Measurements from ENCODE around the gene TSGA10IP. TPM values are rescaled to one million over a fixed set of nuclear protein-coding genes. Genes with fewer than 3 reads are reported as not detected.

Gene TSGA10IP
- total RNA-seq, 2 experiments from 2014 or later: not detected

- ChIA-PET CTCF (interaction anchor here (0.7 to 1.7 kb wide), 6 partner anchors 18 to 69 kb away, joined by 3 to 6 read pairs (median 4); partner anchors contain the start of genes CCDC85B, FOSL1 and MUS81), POLR2A (interaction anchor here (0.6 to 2.1 kb wide), 7 partner anchors 17 to 256 kb away, joined by 3 to 19 read pairs (median 3); partner anchors contain the start of genes CCDC85B, FOSL1, KAT5 and RELA)
- Mint-ChIP-seq H3K27me3 (no peaks in the 10 kb centered on the region), H3K27ac (peak within 1 kb of the TSS; percentile 84), H3K36me3 (peaks cover 16% of the 10 kb centered on the region), H3K9me3 (no peaks in the 10 kb centered on the region), H3K4me1 (ENCODE audit: low read depth) (peaks cover 33% of the 10 kb centered on the region), H3K4me3 (peak within 1 kb of the TSS; percentile 90)
- DNase-seq: no peak
- intact Hi-C loops (cut with micrococcal nuclease): loop anchor here (1.0 to 5.0 kb wide), 7 partner anchors 10 to 206 kb away; partner anchors contain the start of genes CCDC85B, CFL1, FOSL1 and KAT5
Measured at GRCh38 chr11:65918211-65919140, 26.8 kb upstream of the TSGA10IP start, which contains the start of gene C11orf68. Gene C11orf68 (minus strand): TSS chr11:65919062. CDS start chr11:65919031, 31 bp downstream.

GRCh38 chr11:65919141-65919572, 26.1 kb upstream of the TSGA10IP start, which contains the start of gene DRAP1:
Gene DRAP1 (plus strand): TSS chr11:65919426. CDS start chr11:65919502, 76 bp downstream.
- intact Hi-C loops (cut with micrococcal nuclease): loop anchor here (1.0 to 5.0 kb wide), 7 partner anchors 9 to 207 kb away; partner anchors contain the start of genes CCDC85B, CFL1, FOSL1 and KAT5
- ChIA-PET CTCF (interaction anchor here (1.4 to 1.7 kb wide), 3 partner anchors 28 to 69 kb away, joined by 3 to 6 read pairs (median 4); partner anchors contain the start of gene CCDC85B), POLR2A (interaction anchor here (1.0 to 2.1 kb wide), 6 partner anchors 18 to 207 kb away, joined by 3 to 19 read pairs (median 4); partner anchors contain the start of genes CCDC85B, FOSL1 and KAT5)
- Mint-ChIP-seq H3K36me3 (peaks cover 16% of the 10 kb centered on the region), H3K4me1 (ENCODE audit: low read depth) (peaks cover 33% of the 10 kb centered on the region), H3K27me3 (no peaks in the 10 kb centered on the region), H3K9me3 (no peaks in the 10 kb centered on the region), H3K4me3 (peak within 1 kb of the TSS; percentile 90), H3K27ac (peak within 1 kb of the TSS; percentile 84)
- DNase-seq: peak; percentile 99

DNA sequence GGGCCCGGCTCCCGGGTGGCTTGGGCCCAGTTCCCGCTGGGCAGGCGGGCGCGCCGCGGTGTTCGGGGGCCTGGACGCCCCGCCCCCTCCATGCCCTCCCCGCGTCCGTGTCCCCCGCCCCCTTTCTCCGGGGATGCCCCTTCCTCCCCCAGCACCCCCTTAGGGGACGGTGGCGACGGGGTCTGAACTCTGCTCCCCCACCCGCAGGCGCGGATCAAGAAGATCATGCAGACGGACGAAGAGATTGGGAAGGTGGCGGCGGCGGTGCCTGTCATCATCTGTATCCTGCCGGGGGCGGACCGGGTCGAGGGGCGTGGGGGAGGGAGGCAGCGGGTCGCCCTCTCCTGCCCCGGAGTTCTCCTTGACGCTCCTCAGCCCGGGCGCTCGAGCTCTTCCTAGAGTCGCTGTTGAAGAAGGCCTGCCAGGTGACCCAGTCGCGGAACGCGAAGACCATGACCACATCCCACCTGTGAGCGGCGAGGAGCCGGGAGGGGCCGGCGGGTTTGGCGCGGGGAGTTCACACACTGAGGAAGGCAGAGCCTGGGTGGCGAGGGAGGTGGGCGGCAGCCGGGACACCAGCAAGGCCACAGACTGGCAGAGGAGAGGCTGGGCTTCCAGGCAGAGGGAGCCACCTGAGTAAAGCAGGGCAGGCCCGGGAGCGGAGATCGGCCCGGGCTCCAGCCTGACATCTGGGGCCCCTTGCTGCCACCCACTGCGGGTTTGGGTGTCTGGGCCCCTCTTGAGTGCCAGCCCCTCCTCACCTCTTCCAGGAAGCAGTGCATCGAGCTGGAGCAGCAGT, 25.5 kb upstream of the TSGA10IP start:
- Mint-ChIP-seq H3K27me3 (no peaks in the 10 kb centered on the region), H3K9me3 (no peaks in the 10 kb centered on the region), H3K4me3 (peak overlapping the region; percentile 90), H3K27ac (peak overlapping the region; percentile 84), H3K4me1 (ENCODE audit: low read depth) (peaks cover 33% of the 10 kb centered on the region), H3K36me3 (peaks cover 16% of the 10 kb centered on the region)
- ChIA-PET CTCF (interaction anchor here (1.4 kb wide), 1 partner anchor 35 kb away, joined by 5 read pairs; no protein-coding TSS in a partner anchor), POLR2A (interaction anchor here (1.0 to 1.4 kb wide), 2 partner anchors 18 to 20 kb away, joined by 3 to 6 read pairs; partner anchors contain the start of gene FOSL1)
- DNase-seq: peak; percentile 73
- intact Hi-C loops (cut with micrococcal nuclease): loop anchor here (1.0 to 5.0 kb wide), 7 partner anchors 9 to 207 kb away; partner anchors contain the start of genes CCDC85B, CFL1, FOSL1 and KAT5

DNA sequence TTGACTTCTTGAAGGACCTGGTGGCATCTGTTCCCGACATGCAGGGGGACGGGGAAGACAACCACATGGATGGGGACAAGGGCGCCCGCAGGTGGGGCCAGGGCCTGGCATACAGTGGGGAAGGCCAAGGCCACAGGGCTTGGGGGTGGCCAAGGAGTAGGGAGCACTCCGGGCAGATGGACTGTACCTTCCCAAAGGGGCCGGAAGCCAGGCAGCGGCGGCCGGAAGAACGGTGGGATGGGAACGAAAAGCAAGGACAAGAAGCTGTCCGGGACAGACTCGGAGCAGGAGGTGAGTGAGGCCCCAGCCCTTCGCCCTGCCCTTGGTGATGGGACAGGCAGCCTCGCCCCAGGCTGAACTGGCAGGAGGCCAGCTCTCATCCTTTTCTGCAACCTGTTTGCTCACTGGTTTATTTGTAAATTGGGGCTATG, 24.9 kb upstream of the TSGA10IP start:
- ChIA-PET CTCF (interaction anchor here (1.4 kb wide), 1 partner anchor 36 kb away, joined by 5 read pairs; no protein-coding TSS in a partner anchor), POLR2A (interaction anchor here (1.4 kb wide), 1 partner anchor 20 kb away, joined by 6 read pairs; the partner anchor contains the start of gene FOSL1)
- Mint-ChIP-seq H3K27me3 (no peaks in the 10 kb centered on the region), H3K27ac (peak overlapping the region; percentile 84), H3K4me1 (ENCODE audit: low read depth) (peaks cover 27% of the 10 kb centered on the region), H3K4me3 (peak overlapping the region; percentile 90), H3K9me3 (no peaks in the 10 kb centered on the region), H3K36me3 (peaks cover 16% of the 10 kb centered on the region)
- intact Hi-C loops (cut with micrococcal nuclease): no loop called here
- no peak for DNase-seq

- no peaks in the 10 kb centered on the region for H3K27me3 Mint-ChIP-seq
- H3K4me3 Mint-ChIP-seq: peak overlapping the region; percentile 90
- ChIA-PET CTCF (interaction anchor here (1.4 kb wide), 1 partner anchor 37 kb away, joined by 5 read pairs; no protein-coding TSS in a partner anchor), POLR2A (interaction anchor here (1.5 kb wide), 1 partner anchor 32 kb away, joined by 4 read pairs; no protein-coding TSS in a partner anchor)
- peaks cover 16% of the 10 kb centered on the region for H3K36me3 Mint-ChIP-seq
- peaks cover 27% of the 10 kb centered on the region for H3K4me1 Mint-ChIP-seq (ENCODE audit: low read depth)
- intact Hi-C loops (cut with micrococcal nuclease): no loop called here
- no peak overlapping the region for H3K27ac Mint-ChIP-seq
- no peaks in the 10 kb centered on the region for H3K9me3 Mint-ChIP-seq
- no peak for DNase-seq
Measured at GRCh38 chr11:65921033-65921555, 24.2 kb upstream of the TSGA10IP start.

DNA sequence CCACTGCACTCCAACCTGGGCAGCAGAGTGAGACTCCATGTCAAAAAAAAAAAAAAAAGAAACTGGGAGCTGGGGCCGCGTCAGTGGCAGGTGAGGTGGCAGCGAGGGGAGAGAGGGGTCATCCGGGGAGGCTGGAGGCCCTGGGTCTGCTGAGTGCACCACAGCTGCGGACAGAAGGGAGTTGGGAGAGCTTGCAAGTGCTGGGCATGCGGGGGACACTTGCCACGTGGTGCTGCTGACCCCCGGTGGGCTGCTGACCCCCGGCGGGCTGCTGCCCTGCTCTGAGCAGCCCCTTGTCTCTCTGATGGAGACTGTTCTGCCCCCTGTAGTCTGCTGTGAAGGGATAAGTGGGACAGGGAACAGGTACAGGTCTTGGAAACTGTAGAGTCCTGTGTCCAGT, 23.4 kb upstream of the TSGA10IP start:
- Mint-ChIP-seq H3K4me1 (ENCODE audit: low read depth) (peaks cover 22% of the 10 kb centered on the region), H3K27me3 (no peaks in the 10 kb centered on the region), H3K36me3 (peaks cover 15% of the 10 kb centered on the region), H3K4me3 (no peak overlapping the region), H3K9me3 (no peaks in the 10 kb centered on the region), H3K27ac (no peak overlapping the region)
- ChIA-PET POLR2A (interaction anchor here (1.5 kb wide), 1 partner anchor 32 kb away, joined by 4 read pairs; no protein-coding TSS in a partner anchor), CTCF (interaction anchor here (1.0 kb wide), 1 partner anchor 67 kb away, joined by 3 read pairs; no protein-coding TSS in a partner anchor)
- DNase-seq: no peak
- intact Hi-C loops (cut with micrococcal nuclease): no loop called here

DNA sequence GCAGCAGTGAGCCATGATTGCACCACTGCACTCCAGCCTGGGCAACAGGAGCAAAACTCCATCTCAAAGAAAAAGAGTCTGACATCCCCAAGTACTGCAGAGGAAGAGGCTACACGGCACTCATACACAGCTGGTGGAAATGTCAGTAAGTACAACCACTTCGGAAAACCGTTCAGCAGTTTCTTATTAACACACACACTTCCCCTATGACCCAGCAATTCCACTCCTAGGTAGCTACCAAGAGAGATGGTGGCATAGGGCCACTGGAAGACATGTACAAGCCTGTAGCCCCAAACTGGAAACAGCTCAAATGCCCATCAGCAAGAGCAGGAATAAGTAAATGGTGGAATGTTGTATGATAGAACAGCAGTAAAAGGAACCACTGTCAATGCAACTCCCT, 22.7 kb upstream of the TSGA10IP start:
- Mint-ChIP-seq H3K36me3 (peaks cover 12% of the 10 kb centered on the region), H3K4me1 (ENCODE audit: low read depth) (peaks cover 23% of the 10 kb centered on the region), H3K27ac (peak overlapping the region; percentile 57), H3K9me3 (no peaks in the 10 kb centered on the region), H3K27me3 (no peaks in the 10 kb centered on the region), H3K4me3 (no peak overlapping the region)
- POLR2A ChIA-PET: interaction anchor here (1.2 to 1.5 kb wide), 2 partner anchors 33 to 39 kb away, joined by 3 to 4 read pairs; partner anchors contain the start of gene SART1
- intact Hi-C loops (cut with micrococcal nuclease): no loop called here
- CTCF ChIA-PET: interaction anchor here (1.0 to 1.7 kb wide), 4 partner anchors 34 to 142 kb away, joined by 3 to 5 read pairs (median 4); partner anchors contain the start of genes AP5B1 and FIBP
- no peak for DNase-seq

DNA sequence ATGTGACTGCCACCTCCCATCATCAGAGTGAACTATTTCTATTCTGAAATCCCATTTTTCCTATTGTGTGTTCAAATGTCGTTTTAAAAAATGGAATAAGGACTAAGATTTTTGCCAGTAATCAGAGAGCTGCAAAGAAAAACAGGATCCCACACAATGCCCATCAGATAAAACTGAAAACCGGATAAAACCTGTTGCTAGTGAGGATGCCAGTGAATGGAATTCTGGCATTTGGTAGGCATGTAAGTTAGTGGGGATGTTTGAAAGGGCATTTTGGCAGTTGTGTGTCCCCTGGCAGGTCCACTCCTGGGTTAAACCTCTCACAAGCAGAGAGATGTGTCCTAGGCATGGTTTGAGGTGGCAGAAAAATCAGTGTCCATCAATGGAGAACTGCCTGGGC, 19.9 kb upstream of the TSGA10IP start:
- no peaks in the 10 kb centered on the region for H3K9me3 Mint-ChIP-seq
- no peaks in the 10 kb centered on the region for H3K27me3 Mint-ChIP-seq
- intact Hi-C loops (cut with micrococcal nuclease): no loop called here
- CTCF ChIA-PET: interaction anchor here (1.1 kb wide), 1 partner anchor 37 kb away, joined by 3 read pairs; no protein-coding TSS in a partner anchor
- H3K4me3 Mint-ChIP-seq: no peak overlapping the region
- POLR2A ChIA-PET: interaction anchor here (1.5 kb wide), 1 partner anchor 12 kb away, joined by 4 read pairs; no protein-coding TSS in a partner anchor
- peaks cover 33% of the 10 kb centered on the region for H3K4me1 Mint-ChIP-seq (ENCODE audit: low read depth)
- DNase-seq: no peak
- H3K36me3 Mint-ChIP-seq: peaks cover 11% of the 10 kb centered on the region
- peak overlapping the region; percentile 47 for H3K27ac Mint-ChIP-seq

- peak overlapping the region; percentile 96 for H3K27ac Mint-ChIP-seq
- H3K9me3 Mint-ChIP-seq: no peaks in the 10 kb centered on the region
- POLR2A ChIA-PET: interaction anchor here (0.7 to 1.5 kb wide), 3 partner anchors 28 to 423 kb away, joined by 3 to 4 read pairs (median 3); no protein-coding TSS in a partner anchor
- H3K36me3 Mint-ChIP-seq: peaks cover 2% of the 10 kb centered on the region
- intact Hi-C loops (cut with micrococcal nuclease): loop anchor here (1.0 to 2.0 kb wide), 4 partner anchors 9 to 39 kb away; partner anchors contain the start of genes C11orf68, DRAP1 and FIBP
- peak; percentile 89 for DNase-seq
- CTCF ChIA-PET: interaction anchor here (1.1 to 1.8 kb wide), 2 partner anchors 43 to 148 kb away, joined by 3 to 12 read pairs; no protein-coding TSS in a partner anchor
- no peaks in the 10 kb centered on the region for H3K27me3 Mint-ChIP-seq
- peaks cover 26% of the 10 kb centered on the region for H3K4me1 Mint-ChIP-seq (ENCODE audit: low read depth)
- peak overlapping the region; percentile 67 for H3K4me3 Mint-ChIP-seq
Measured at GRCh38 chr11:65927904-65928397, 17.3 kb upstream of the TSGA10IP start.

DNA sequence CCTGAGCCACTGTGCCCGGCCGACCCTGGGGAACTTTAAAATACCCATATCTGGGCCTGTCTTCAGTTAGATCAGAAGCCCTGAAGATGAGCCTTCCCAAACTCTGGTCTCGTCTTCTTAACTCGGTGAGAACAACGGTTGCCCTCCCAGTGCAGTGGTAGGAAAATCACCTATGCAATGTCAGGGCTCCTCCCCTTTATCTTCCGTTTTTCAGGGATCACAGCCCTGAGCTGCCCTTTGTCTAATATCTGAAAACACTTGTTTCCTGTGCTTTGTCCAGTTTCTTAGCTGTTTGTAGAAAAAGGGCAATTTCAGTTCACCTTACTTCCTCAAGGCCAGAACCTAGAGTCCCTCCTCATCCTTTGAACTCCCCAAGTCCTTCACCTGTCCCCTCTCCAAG, 16.6 kb upstream of the TSGA10IP start:
- Mint-ChIP-seq H3K27ac (peak overlapping the region; percentile 96), H3K4me1 (ENCODE audit: low read depth) (peaks cover 26% of the 10 kb centered on the region), H3K4me3 (peak overlapping the region; percentile 67), H3K9me3 (no peaks in the 10 kb centered on the region), H3K27me3 (no peaks in the 10 kb centered on the region), H3K36me3 (peaks cover 2% of the 10 kb centered on the region)
- POLR2A ChIA-PET: interaction anchor here (0.7 to 1.5 kb wide), 3 partner anchors 27 to 423 kb away, joined by 3 to 4 read pairs (median 3); no protein-coding TSS in a partner anchor
- intact Hi-C loops (cut with micrococcal nuclease): loop anchor here (1.0 to 2.0 kb wide), 4 partner anchors 9 to 40 kb away; partner anchors contain the start of genes C11orf68, DRAP1 and FIBP
- no peak for DNase-seq
- CTCF ChIA-PET: interaction anchor here (1.1 to 1.8 kb wide), 2 partner anchors 44 to 148 kb away, joined by 3 to 12 read pairs; no protein-coding TSS in a partner anchor

Measured in activated CD4-positive, alpha-beta memory T cell treated with anti-CD3 and anti-CD28 coated beads for 36 hours (primary cell).